ENCODE results near the gene NPAS3. TPM values are rescaled to one million over a fixed set of nuclear protein-coding genes. Genes with fewer than 3 reads are reported as not detected.

The NPAS3 gene
- total RNA-seq, 1 experiment from 2014 or later = 0.36 TPM

GRCh38 chr14:32996343-32996742, 57.7 kb downstream of the NPAS3 start:
- no peak for DNase-seq
- Histone ChIP-seq H3K9ac (ENCODE audit: low read length) (no peak overlapping the region), H3K27me3 (ENCODE audit: low read length) (no peaks in the 10 kb centered on the region), H3K4me3 (ENCODE audit: low read length) (no peak overlapping the region), H3K79me2 (ENCODE audit: low read length) (no peaks in the 10 kb centered on the region), H3K9me2 (replicated peaks; ENCODE audit: low read length) (no peaks in the 10 kb centered on the region), H3K27ac (ENCODE audit: low read length) (no peak overlapping the region), H3K4me1 (ENCODE audit: insufficient read depth, low read length) (no peaks in the 10 kb centered on the region), H3F3A (ENCODE audit: low read length, unreplicated experiment) (no peaks in the 10 kb centered on the region), H3K9me3 (ENCODE audit: low read length) (0 out of 2 replicates have a peak, but pooled peaks cover 3% of the 10 kb centered on the region), H2AFZ (ENCODE audit: low read length) (no peak overlapping the region), H3K36me3 (ENCODE audit: low read depth, low read length) (no peaks in the 10 kb centered on the region), H3K4me2 (ENCODE audit: low read length) (no peak overlapping the region), H4K20me1 (ENCODE audit: low read length) (no peaks in the 10 kb centered on the region)
- no peak for ATAC-seq
- CTCF ChIA-PET = no interaction called here
- BruUV-seq (replicated peaks) = no TSS peak
- intact Hi-C loops (cut with micrococcal nuclease) = no loop called here
- TF ChIP-seq EZH2phosphoT487 (IDR thresholded peaks at IDR 0.05; ENCODE audit: borderline replicate concordance, low read length) (no peak), CTCF (conservative IDR thresholded peaks at IDR 0.05; ENCODE audit: low read depth, low read length) (no peak), EZH2 (IDR thresholded peaks at IDR 0.05; ENCODE audit: low read length, unreplicated experiment) (no peak)
- POLR2A ChIA-PET (ENCODE audit: unreplicated experiment) = interaction anchor here (0.6 kb wide), 1 partner anchor 1539 kb away, joined by 3 read pairs; the partner anchor contains the start of gene DTD2

DNA sequence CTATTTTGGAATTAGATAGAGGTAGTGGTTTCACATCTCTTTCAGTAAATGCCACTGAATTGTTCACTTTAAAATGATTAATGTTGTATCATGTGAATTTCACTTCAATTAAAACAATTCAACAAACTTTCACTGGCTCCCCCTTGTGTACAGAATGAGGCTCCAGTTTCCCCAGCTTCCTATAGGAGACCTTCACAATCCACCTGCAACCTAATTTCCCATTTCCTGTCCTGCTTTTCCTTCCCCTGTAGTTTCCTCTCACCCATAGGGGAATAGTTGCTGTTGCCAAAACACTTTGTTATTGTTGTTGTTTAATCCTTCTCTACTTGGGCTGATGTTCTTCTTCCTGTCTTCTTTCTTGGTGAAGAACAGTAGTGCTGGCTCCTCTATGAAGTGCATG, 59.8 kb downstream of the NPAS3 start:
- Histone ChIP-seq H3K27me3 (ENCODE audit: low read length) (no peaks in the 10 kb centered on the region), H3K36me3 (ENCODE audit: low read depth, low read length) (no peaks in the 10 kb centered on the region), H3F3A (ENCODE audit: low read length, unreplicated experiment) (no peaks in the 10 kb centered on the region), H3K4me1 (ENCODE audit: insufficient read depth, low read length) (no peaks in the 10 kb centered on the region), H3K4me2 (ENCODE audit: low read length) (no peak overlapping the region), H3K27ac (ENCODE audit: low read length) (no peak overlapping the region), H2AFZ (ENCODE audit: low read length) (no peak overlapping the region), H3K79me2 (ENCODE audit: low read length) (no peaks in the 10 kb centered on the region), H3K9ac (ENCODE audit: low read length) (no peak overlapping the region), H3K9me2 (replicated peaks; ENCODE audit: low read length) (no peaks in the 10 kb centered on the region), H3K9me3 (ENCODE audit: low read length) (0 out of 2 replicates have a peak, but pooled peaks cover 3% of the 10 kb centered on the region), H4K20me1 (ENCODE audit: low read length) (no peaks in the 10 kb centered on the region), H3K4me3 (ENCODE audit: low read length) (no peak overlapping the region)
- peak; percentile 57 for ATAC-seq
- peak; percentile 43 for DNase-seq
- ChIA-PET CTCF (interaction anchor here (0.5 kb wide), 1 partner anchor 357 kb away, joined by 3 read pairs; no protein-coding TSS in a partner anchor), POLR2A (ENCODE audit: unreplicated experiment) (no interaction called here)
- TF ChIP-seq EZH2phosphoT487 (IDR thresholded peaks at IDR 0.05; ENCODE audit: borderline replicate concordance, low read length) (no peak), CTCF (conservative IDR thresholded peaks at IDR 0.05; ENCODE audit: low read depth, low read length) (peak; percentile 61)
- BruUV-seq (replicated peaks) = no TSS peak
- intact Hi-C loops (cut with micrococcal nuclease) = loop anchor here (1.0 kb wide), 3 partner anchors 287 to 422 kb away; no protein-coding TSS in a partner anchor

- no peaks in the 10 kb centered on the region for H3K9me3 ChIP-seq (ENCODE audit: low read length)
- CTCF ChIA-PET = no interaction called here
- no peaks in the 10 kb centered on the region for H4K20me1 ChIP-seq (ENCODE audit: low read length)
- no peaks in the 10 kb centered on the region for H3K36me3 ChIP-seq (ENCODE audit: low read depth, low read length)
- no TSS peak for BruUV-seq (replicated peaks)
- no peak overlapping the region for H2AFZ ChIP-seq (ENCODE audit: low read length)
- H3K4me1 ChIP-seq (ENCODE audit: insufficient read depth, low read length) = no peaks in the 10 kb centered on the region
- intact Hi-C loops (cut with micrococcal nuclease) = no loop called here
- H3K27me3 ChIP-seq (ENCODE audit: low read length) = 0 out of 2 replicates have a peak, but pooled peaks cover 4% of the 10 kb centered on the region
- H3K79me2 ChIP-seq (ENCODE audit: low read length) = no peaks in the 10 kb centered on the region
- H3K4me2 ChIP-seq (ENCODE audit: low read length) = no peak overlapping the region
- no peak overlapping the region for H3K4me3 ChIP-seq (ENCODE audit: low read length)
- no peaks in the 10 kb centered on the region for H3F3A ChIP-seq (ENCODE audit: low read length, unreplicated experiment)
- DNase-seq = no peak
- H3K9ac ChIP-seq (ENCODE audit: low read length) = no peak overlapping the region
- ATAC-seq = no peak
- no peak overlapping the region for H3K27ac ChIP-seq (ENCODE audit: low read length)
- POLR2A ChIA-PET (ENCODE audit: unreplicated experiment) = no interaction called here
- no peaks in the 10 kb centered on the region for H3K9me2 ChIP-seq (replicated peaks; ENCODE audit: low read length)
- TF ChIP-seq EZH2 (IDR thresholded peaks at IDR 0.05; ENCODE audit: low read length, unreplicated experiment) (no peak), CTCF (conservative IDR thresholded peaks at IDR 0.05; ENCODE audit: low read depth, low read length) (no peak), EZH2phosphoT487 (IDR thresholded peaks at IDR 0.05; ENCODE audit: borderline replicate concordance, low read length) (no peak)
Measured at GRCh38 chr14:33009673-33010072, 71.0 kb downstream of the NPAS3 start.

Data from PC-3 (cell line).